Fibroblast of villous mesenchyme (primary cell): ENCODE measurements around the gene SLC2A13. TPM values are rescaled to one million over a fixed set of nuclear protein-coding genes. Genes with fewer than 3 reads are reported as not detected.

Experiments used
- DNase-seq: peaks from one replicate; pipeline ENCODE4 v3.0.0-alpha.2; 2010; ENCODE audit warnings: low read depth
- H3K4me3 ChIP-seq: 2 replicates; pipeline ENCODE4 v1.5.1; 2011; ENCODE audit warnings: low read depth, mild to moderate bottlenecking, low read length
- total RNA-seq: library from RNA; depleted of rRNA; stranded (reverse); fragments of >200 nt; gene quantifications from 2 replicates; pipeline ENCODE4 v1.2.3, GENCODE V29; 2012
- TF ChIP-seq, protein P1 (sequence below): IDR thresholded peaks from 2 replicates; pipeline ENCODE4 v1.5.1; 2012; ENCODE audit warnings: low read depth, mild to moderate bottlenecking, low read length; ENCODE audit not compliant: insufficient read depth

The SLC2A13 gene
- total RNA-seq, 1 donor, result 16.4 TPM

- DNase-seq, result no peak
- H3K4me3 ChIP-seq, result no peak overlapping the region
- TF ChIP-seq, protein P1, sequence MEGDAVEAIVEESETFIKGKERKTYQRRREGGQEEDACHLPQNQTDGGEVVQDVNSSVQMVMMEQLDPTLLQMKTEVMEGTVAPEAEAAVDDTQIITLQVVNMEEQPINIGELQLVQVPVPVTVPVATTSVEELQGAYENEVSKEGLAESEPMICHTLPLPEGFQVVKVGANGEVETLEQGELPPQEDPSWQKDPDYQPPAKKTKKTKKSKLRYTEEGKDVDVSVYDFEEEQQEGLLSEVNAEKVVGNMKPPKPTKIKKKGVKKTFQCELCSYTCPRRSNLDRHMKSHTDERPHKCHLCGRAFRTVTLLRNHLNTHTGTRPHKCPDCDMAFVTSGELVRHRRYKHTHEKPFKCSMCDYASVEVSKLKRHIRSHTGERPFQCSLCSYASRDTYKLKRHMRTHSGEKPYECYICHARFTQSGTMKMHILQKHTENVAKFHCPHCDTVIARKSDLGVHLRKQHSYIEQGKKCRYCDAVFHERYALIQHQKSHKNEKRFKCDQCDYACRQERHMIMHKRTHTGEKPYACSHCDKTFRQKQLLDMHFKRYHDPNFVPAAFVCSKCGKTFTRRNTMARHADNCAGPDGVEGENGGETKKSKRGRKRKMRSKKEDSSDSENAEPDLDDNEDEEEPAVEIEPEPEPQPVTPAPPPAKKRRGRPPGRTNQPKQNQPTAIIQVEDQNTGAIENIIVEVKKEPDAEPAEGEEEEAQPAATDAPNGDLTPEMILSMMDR, result no peak
These were observed 274.1 kb downstream of the SLC2A13 start for GRCh38 chr12:39831587-39832315.

- no peak overlapping the region for H3K4me3 ChIP-seq
- TF ChIP-seq, protein P1, result no peak
- DNase-seq, result no peak
These were observed 274.9 kb downstream of the SLC2A13 start for GRCh38 chr12:39830852-39831520.

GRCh38 chr12:39830171-39830570 lies 275.7 kb downstream of the SLC2A13 start:
- DNase-seq, result no peak
- TF ChIP-seq, protein P1, result no peak
- no peak overlapping the region for H3K4me3 ChIP-seq

DNA sequence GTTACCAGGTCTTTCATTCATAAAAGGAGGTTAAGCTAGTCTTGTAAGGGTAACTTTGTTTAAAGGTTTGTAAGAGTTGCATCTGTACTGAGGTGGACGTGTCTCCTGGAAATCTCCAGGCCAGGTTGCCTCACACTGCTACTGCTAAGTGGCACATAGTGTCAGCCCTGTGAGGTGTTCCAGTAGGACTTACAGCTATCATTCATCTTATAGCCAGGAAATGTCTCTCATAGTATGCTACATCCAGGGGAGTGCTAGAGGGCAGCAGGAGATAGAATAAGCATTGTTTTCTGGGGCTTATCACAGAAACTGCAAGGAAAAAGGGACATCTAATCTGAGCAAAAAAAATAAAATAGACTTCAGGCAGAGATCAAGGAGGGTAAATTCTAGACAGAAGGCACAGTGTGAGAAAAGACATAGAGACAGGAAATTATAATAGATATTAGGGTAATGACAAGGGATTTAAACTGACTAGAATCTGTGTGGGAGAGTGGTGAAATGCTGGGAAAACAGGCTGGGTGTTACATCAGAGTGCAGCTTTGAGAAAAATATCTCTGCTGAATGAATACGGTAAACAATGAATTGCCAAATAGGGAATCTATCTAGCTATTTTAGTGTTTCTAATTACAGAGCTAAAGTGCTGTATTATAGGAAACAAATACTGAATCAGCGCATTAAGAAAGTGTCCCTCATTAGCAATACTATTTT lies 281.2 kb downstream of the SLC2A13 start:
- TF ChIP-seq, protein P1, result no peak
- peak; percentile 75 for DNase-seq

DNA sequence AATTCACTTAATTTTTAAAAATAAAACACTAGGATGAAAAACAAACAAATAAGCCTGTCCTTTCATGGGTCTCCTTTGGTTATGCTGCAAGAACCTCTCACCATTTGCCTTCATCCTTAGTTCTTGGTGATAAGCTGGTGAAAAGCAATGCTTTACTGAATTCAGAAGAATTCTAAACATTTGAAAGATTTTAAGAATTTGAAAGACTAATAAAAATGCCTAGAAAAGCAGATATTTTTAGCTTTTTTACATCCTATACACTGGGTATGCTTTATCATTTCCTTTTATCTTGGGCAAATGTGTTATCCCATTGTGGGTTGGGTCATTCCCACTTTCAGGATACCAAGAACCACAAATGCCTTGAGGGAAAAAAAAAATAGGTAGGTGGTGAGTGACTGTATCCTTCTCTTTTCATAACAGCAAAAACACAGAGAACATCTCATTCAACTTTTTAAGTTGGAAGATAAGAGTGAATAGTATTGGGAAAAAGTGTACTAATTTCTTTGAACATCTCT lies 289.2 kb downstream of the SLC2A13 start:
- DNase-seq, result no peak
- no peak overlapping the region for H3K4me3 ChIP-seq
- TF ChIP-seq, protein P1, result no peak

More for the DNA sequence above, 281.2 kb downstream of the SLC2A13 start:
- no peak overlapping the region for H3K4me3 ChIP-seq

DNA sequence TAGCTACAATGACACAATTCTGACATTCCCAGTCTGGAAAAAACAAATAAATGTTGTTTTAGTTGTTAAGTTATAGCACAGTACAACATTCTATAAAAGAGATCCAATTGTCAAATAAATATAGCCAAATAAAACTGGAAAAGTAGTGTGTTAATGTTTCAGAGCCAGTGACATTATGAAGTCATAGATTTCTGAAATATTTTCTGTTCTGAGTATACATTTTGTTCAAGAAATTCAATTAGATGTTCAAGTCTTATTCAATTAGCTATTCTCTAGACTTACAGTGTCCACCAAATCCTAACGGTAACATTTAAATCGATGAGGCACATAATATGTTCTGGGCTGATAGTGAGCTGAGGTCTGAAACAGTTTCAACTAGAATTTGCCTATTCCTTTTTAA lies 290.1 kb downstream of the SLC2A13 start:
- no peak overlapping the region for H3K4me3 ChIP-seq
- TF ChIP-seq, protein P1, result no peak
- DNase-seq, result no peak
